HEK293T (cell line): ENCODE measurements around the gene NXNL2.

Source experiments
- CTCF ChIA-PET: fragments of 350-600 bp; formaldehyde crosslinking; extraction: SDS; loops from one replicate; lab custom pipeline; 2021; ENCODE audit warnings: antibody characterized with exemption, inconsistent platforms; lab: Yijun Ruan, JAX
- POLR2A ChIA-PET: fragments of 350-600 bp; formaldehyde crosslinking; extraction: SDS; loops from one replicate; lab custom pipeline; 2020; ENCODE audit warnings: antibody characterized with exemption, inconsistent platforms; lab: Yijun Ruan, JAX
- DNase-seq: peaks from one replicate; pipeline ENCODE4 v3.0.0; 2012; ENCODE audit warnings: mixed read lengths; ENCODE audit errors: extremely low spot score
- ARNT ChIP-seq: fragments of 450-650 bp; IDR thresholded peaks from 2 replicates; pipeline ENCODE4 v1.6.1; 2017; ENCODE audit warnings: mild to moderate bottlenecking
- BHLHE40 ChIP-seq: fragments of 450-650 bp; IDR thresholded peaks from 2 replicates; pipeline ENCODE4 v1.6.1; 2016; ENCODE audit warnings: mild to moderate bottlenecking, moderate library complexity, borderline replicate concordance
- CTBP1 ChIP-seq: fragments of 450-650 bp; IDR thresholded peaks from 2 replicates; pipeline ENCODE4 v1.6.1; 2016; ENCODE audit warnings: borderline replicate concordance
- ELF4 ChIP-seq: fragments of 450-650 bp; IDR thresholded peaks from 2 replicates; pipeline ENCODE4 v1.6.1; 2017; ENCODE audit warnings: antibody characterized with exemption
- FOXA1 ChIP-seq: fragments of 450-650 bp; IDR thresholded peaks from 2 replicates; pipeline ENCODE4 v1.6.1; 2016; ENCODE audit warnings: mild to moderate bottlenecking
- FOXK2 ChIP-seq: fragments of 450-650 bp; IDR thresholded peaks from 2 replicates; pipeline ENCODE4 v1.6.1; 2016; ENCODE audit warnings: mild to moderate bottlenecking
- FOXM1 ChIP-seq: fragments of 450-650 bp; IDR thresholded peaks from 2 replicates; pipeline ENCODE4 v1.6.1; 2017; ENCODE audit warnings: mild to moderate bottlenecking, borderline replicate concordance
- HDGF ChIP-seq: fragments of 450-650 bp; IDR thresholded peaks from 2 replicates; pipeline ENCODE4 v1.6.1; 2017; ENCODE audit warnings: antibody characterized with exemption, borderline replicate concordance
- L3MBTL2 ChIP-seq: fragments of 450-650 bp; conservative IDR thresholded peaks from 2 replicates; pipeline ENCODE4 v1.6.1; 2016; ENCODE audit warnings: mild to moderate bottlenecking
- LEF1 ChIP-seq: fragments of 450-650 bp; IDR thresholded peaks from 2 replicates; pipeline ENCODE4 v1.6.1; 2017; ENCODE audit warnings: mild to moderate bottlenecking, borderline replicate concordance
- NFRKB ChIP-seq: fragments of 450-650 bp; IDR thresholded peaks from 2 replicates; pipeline ENCODE4 v1.6.1; 2016; ENCODE audit warnings: mild to moderate bottlenecking, moderate library complexity
- SP1 ChIP-seq: fragments of 450-650 bp; IDR thresholded peaks from 2 replicates; pipeline ENCODE4 v1.6.1; 2017
- SUZ12 ChIP-seq: fragments of 450-650 bp; IDR thresholded peaks from 2 replicates; pipeline ENCODE4 v1.6.1; 2016; ENCODE audit warnings: mild to moderate bottlenecking
- TARDBP ChIP-seq: fragments of 450-650 bp; IDR thresholded peaks from 2 replicates; pipeline ENCODE4 v1.6.1; 2016
- ZNF384 ChIP-seq: fragments of 450-650 bp; IDR thresholded peaks from 2 replicates; pipeline ENCODE4 v1.6.1; 2016
- TF ChIP-seq, protein P1 (sequence below): fragments of 450-650 bp; IDR thresholded peaks from 2 replicates; pipeline ENCODE4 v1.6.1; 2016

Gene NXNL2

DNA sequence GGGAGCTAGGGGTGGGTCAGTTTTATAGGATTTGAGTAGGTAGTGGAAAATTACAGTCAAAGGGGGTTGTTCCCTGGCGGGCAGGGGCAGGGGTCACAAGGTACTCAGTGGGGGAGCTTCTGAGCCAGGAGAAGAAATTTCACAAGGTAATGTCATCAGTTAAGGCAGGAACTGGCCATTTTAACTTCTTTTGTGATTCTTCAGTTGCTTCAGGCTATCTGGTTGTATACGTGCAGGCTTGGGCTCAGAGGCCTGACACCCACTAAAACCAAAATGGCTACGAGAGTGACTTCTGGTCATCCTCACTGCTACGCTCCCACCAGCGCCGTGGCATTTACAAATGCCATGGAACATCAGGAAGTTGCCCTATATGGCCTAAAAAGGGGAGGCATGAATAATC is 20.7 kb upstream of the NXNL2 start:
- DNase-seq, result no peak
- no peak for TF ChIP-seq HDGF
- no peak for TF ChIP-seq ZNF384
- no peak for TF ChIP-seq BHLHE40
- no peak for TF ChIP-seq CTBP1
- no peak for TF ChIP-seq LEF1
- no peak for TF ChIP-seq SP1
- TF ChIP-seq FOXA1, result no peak
- no peak for TF ChIP-seq SUZ12
- no peak for TF ChIP-seq NFRKB
- no peak for TF ChIP-seq TARDBP
- TF ChIP-seq, protein P1, sequence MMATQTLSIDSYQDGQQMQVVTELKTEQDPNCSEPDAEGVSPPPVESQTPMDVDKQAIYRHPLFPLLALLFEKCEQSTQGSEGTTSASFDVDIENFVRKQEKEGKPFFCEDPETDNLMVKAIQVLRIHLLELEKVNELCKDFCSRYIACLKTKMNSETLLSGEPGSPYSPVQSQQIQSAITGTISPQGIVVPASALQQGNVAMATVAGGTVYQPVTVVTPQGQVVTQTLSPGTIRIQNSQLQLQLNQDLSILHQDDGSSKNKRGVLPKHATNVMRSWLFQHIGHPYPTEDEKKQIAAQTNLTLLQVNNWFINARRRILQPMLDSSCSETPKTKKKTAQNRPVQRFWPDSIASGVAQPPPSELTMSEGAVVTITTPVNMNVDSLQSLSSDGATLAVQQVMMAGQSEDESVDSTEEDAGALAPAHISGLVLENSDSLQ, result no peak
- no peak for TF ChIP-seq FOXK2
- ChIA-PET CTCF (no interaction called here), POLR2A (no interaction called here)

DNA sequence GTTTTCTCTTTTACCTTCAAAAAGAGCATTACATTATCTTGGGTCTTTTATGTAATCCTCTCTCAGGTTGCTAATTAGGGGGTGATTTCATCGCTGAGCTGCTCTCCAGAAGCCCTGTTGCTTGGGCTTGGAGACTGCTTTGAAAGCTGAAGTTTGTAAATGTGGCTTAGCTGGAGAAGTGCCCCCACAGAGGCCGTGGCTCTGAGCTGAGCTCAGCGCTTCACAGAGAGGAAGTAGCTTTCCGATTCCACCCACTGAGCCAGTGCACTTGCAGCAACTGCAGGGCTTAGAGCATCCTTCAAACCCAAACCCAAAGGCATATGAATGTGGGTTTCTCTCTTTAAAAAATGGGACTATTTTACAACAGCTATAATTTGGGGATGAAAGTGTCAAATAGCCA is 13.7 kb upstream of the NXNL2 start:
- no peak for DNase-seq
- POLR2A ChIA-PET, result no interaction called here
- CTCF ChIA-PET, result no interaction called here
- TF ChIP-seq FOXK2 (no peak), CTBP1 (no peak), TARDBP (no peak), L3MBTL2 (no peak), SP1 (no peak), SUZ12 (no peak), ARNT (no peak), LEF1 (no peak), BHLHE40 (no peak), NFRKB (no peak), FOXM1 (no peak), FOXA1 (no peak)
- TF ChIP-seq, protein P1, result no peak

DNA sequence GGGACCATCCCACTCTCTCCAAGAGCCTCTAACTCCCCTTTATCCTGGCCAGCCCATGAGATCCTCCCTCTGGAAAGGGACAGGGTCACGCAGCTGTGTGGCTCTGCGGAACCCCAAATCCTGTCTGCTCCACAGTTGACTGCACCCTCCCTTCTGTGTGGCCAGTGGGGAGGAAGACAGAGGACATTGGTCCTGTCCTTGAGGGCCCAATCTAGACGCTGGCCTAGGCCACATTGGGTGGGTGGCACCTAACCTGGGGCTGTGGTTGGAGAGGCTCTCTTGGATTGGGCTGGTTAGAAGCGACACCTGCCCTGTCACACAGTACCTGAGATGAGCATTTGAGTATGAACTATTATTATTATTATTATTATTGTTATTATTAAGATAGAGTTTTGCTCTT is 12.6 kb upstream of the NXNL2 start:
- POLR2A ChIA-PET, result no interaction called here
- TF ChIP-seq ELF4 (no peak), SUZ12 (no peak), L3MBTL2 (no peak), NFRKB (no peak), FOXK2 (no peak), BHLHE40 (no peak), ZNF384 (no peak), CTBP1 (no peak), FOXM1 (no peak), SP1 (no peak), FOXA1 (no peak), TARDBP (no peak), ARNT (no peak)
- TF ChIP-seq, protein P1, result no peak
- no peak for DNase-seq
- CTCF ChIA-PET, result no interaction called here

DNA sequence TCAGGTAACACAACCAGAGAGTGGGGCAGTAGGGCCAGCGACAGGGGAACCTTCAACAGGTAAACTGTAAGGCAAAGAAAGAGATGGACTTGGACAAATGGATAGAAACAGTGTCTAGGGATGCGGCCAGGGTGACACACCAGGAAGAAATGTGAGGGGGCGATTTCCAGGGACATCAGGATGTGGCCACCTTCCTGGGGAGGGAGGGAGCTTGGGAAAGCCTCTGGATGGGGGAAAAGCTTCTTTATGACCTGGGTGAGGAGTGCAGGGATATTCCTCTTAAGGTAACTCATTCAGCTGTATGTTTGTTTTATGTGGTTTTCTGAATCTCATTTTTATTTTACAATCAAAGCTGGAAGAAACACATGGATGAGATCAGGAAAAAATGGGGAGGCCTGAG is 11.9 kb upstream of the NXNL2 start:
- CTCF ChIA-PET, result no interaction called here
- TF ChIP-seq SP1 (no peak), FOXK2 (no peak)
- DNase-seq, result no peak
- POLR2A ChIA-PET, result interaction anchor here (0.6 kb wide), 1 partner anchor 138 kb away, joined by 3 read pairs; no protein-coding TSS in a partner anchor

DNA sequence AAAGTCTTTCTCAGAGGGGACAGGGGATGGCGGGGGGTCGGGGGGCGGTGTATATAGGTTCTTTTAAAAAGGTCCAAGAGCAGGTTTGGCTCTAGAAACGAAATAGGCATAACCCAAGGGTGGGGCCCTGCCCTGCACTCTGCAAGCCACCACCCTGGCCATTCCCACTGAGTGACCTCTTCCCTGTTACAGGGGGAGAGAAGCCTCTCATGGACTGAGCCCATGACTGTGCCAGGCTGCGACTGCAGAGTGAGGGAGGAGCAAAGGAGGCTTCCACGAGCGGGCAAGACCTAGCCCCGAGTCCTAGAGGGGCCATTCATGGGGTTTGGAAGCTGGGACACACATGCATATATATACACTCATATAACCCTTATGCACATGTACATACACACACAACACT is 10.1 kb upstream of the NXNL2 start:
- no peak for DNase-seq
- POLR2A ChIA-PET, result no interaction called here
- TF ChIP-seq ZNF384 (no peak), FOXA1 (no peak), CTBP1 (no peak), LEF1 (no peak), FOXM1 (no peak), NFRKB (no peak), FOXK2 (no peak), ARNT (no peak), ELF4 (no peak), TARDBP (no peak), BHLHE40 (no peak), L3MBTL2 (no peak), SP1 (no peak), HDGF (no peak)
- TF ChIP-seq, protein P1, result no peak
- CTCF ChIA-PET, result no interaction called here

DNA sequence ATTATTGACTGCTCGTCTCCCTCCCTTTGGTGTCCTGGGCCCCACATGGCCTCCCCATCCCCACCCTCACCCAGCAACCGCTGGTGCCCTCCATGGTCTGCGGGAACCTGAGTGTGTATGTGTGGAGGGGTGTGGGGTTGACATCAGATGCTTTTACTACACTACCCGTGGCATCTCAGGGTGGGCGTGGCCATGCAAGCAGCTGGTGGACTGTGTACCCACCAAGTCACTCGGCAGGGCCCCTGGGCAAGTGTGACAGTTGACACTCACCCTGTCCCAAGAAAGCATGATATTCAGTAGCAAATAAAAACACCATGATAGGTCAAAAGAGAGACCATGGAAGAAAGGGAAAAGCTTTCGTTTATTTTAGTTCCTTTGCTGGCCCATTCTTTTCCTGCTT is 7.4 kb upstream of the NXNL2 start:
- no peak for DNase-seq
- CTCF ChIA-PET, result no interaction called here
- no peak for TF ChIP-seq CTBP1
- no peak for TF ChIP-seq FOXA1
- no peak for TF ChIP-seq ZNF384
- TF ChIP-seq ARNT, result no peak
- TF ChIP-seq ELF4, result no peak
- no peak for TF ChIP-seq HDGF
- no peak for TF ChIP-seq FOXK2
- TF ChIP-seq FOXM1, result no peak
- TF ChIP-seq BHLHE40, result no peak
- TF ChIP-seq NFRKB, result no peak
- TF ChIP-seq SUZ12, result no peak
- no peak for TF ChIP-seq LEF1
- no peak for TF ChIP-seq L3MBTL2
- TF ChIP-seq SP1, result no peak
- TF ChIP-seq TARDBP, result no peak
- POLR2A ChIA-PET, result no interaction called here
